Brain microvascular endothelial cell (primary cell): ENCODE data around the gene GTF2IRD1.

ENCODE experiments used
- DNase-seq: peaks from one replicate; pipeline ENCODE4 v3.0.0-alpha.2; 2020
- H3K27ac ChIP-seq: fragments of 250-450 bp; sonication (Bioruptor Pico); 2 replicates; pipeline ENCODE4 v1.5.1; 2020; ENCODE audit warnings: mild to moderate bottlenecking, moderate library complexity
- H3K27me3 ChIP-seq: fragments of 250-450 bp; sonication (Bioruptor Pico); replicated peaks from 2 replicates; pipeline ENCODE4 v1.5.1; 2020; ENCODE audit warnings: mild to moderate bottlenecking
- H3K36me3 ChIP-seq: fragments of 250-450 bp; sonication (Bioruptor Pico); replicated peaks from 2 replicates; pipeline ENCODE4 v1.5.1; 2020; ENCODE audit warnings: mild to moderate bottlenecking
- H3K4me3 ChIP-seq: 2 replicates; pipeline ENCODE4 v1.5.1; 2011; ENCODE audit warnings: low read depth, mild to moderate bottlenecking, control low read depth, low read length, moderate library complexity
- in situ Hi-C: cut with HindIII; loops from 2 replicates; pipeline ENCODE4 v1.10.0; 2017; ENCODE audit warnings: low sequenced_read_pairs, low pct_ligation_motif_present
- TF ChIP-seq, protein P1 (sequence below): IDR thresholded peaks from 2 replicates; pipeline ENCODE4 v1.5.1; 2011; ENCODE audit warnings: low read depth, mild to moderate bottlenecking, moderate library complexity, low read length, control low read depth, inconsistent platforms; ENCODE audit errors: missing control alignments

GTF2IRD1 gene

GRCh38 chr7:74453322-74454011, at the start of gene GTF2IRD1:
Gene GTF2IRD1 (plus strand): TSS chr7:74453906. CDS start chr7:74508081, 54,175 bp downstream.
- H3K36me3 ChIP-seq, result no peaks in the 10 kb centered on the region
- peak; percentile 67 for DNase-seq
- H3K4me3 ChIP-seq, result peak within 1 kb of the TSS; percentile 64
- H3K27me3 ChIP-seq, result no peaks in the 10 kb centered on the region
- TF ChIP-seq, protein P1, sequence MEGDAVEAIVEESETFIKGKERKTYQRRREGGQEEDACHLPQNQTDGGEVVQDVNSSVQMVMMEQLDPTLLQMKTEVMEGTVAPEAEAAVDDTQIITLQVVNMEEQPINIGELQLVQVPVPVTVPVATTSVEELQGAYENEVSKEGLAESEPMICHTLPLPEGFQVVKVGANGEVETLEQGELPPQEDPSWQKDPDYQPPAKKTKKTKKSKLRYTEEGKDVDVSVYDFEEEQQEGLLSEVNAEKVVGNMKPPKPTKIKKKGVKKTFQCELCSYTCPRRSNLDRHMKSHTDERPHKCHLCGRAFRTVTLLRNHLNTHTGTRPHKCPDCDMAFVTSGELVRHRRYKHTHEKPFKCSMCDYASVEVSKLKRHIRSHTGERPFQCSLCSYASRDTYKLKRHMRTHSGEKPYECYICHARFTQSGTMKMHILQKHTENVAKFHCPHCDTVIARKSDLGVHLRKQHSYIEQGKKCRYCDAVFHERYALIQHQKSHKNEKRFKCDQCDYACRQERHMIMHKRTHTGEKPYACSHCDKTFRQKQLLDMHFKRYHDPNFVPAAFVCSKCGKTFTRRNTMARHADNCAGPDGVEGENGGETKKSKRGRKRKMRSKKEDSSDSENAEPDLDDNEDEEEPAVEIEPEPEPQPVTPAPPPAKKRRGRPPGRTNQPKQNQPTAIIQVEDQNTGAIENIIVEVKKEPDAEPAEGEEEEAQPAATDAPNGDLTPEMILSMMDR, result no peak
- H3K27ac ChIP-seq, result peak within 1 kb of the TSS; percentile 48
- in situ Hi-C loops, result no loop called here

DNA sequence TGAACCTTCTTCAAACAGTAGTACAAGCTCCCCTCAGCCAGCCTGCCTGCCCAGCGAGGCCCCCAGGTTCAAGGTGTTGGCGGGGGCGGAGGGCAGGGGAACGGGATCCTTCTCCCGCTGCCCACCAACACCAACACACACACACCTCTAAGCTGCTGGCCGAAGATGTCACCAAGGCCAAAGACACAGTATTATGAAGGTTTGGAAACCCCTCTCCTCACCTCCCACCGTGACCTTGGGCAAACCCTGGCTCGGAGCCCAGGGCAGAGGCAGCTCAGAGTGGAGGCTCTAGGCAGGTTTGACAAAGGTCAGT, 49.4 kb upstream of the GTF2IRD1 start:
- DNase-seq, result no peak
- in situ Hi-C loops, result loop anchor here (25.0 kb wide), 2 partner anchors 158 to 342 kb away; no protein-coding TSS in a partner anchor
- TF ChIP-seq, protein P1, result no peak
- Histone ChIP-seq H3K27me3 (no peaks in the 10 kb centered on the region), H3K4me3 (no peak overlapping the region), H3K27ac (no peak overlapping the region), H3K36me3 (peaks cover 33% of the 10 kb centered on the region)

- TF ChIP-seq, protein P1, result no peak
- no peak for DNase-seq
- H3K27ac ChIP-seq, result no peak overlapping the region
- H3K27me3 ChIP-seq, result no peaks in the 10 kb centered on the region
- H3K4me3 ChIP-seq, result no peak overlapping the region
- in situ Hi-C loops, result loop anchor here (25.0 kb wide), 2 partner anchors 158 to 342 kb away; no protein-coding TSS in a partner anchor
- H3K36me3 ChIP-seq, result peaks cover 33% of the 10 kb centered on the region
Observed at GRCh38 chr7:74404741-74405140, 49.0 kb upstream of the GTF2IRD1 start.

GRCh38 chr7:74405191-74405898, 48.4 kb upstream of the GTF2IRD1 start:
- TF ChIP-seq, protein P1, result peak; percentile 63
- Histone ChIP-seq H3K4me3 (no peak overlapping the region), H3K27ac (no peak overlapping the region), H3K36me3 (peaks cover 31% of the 10 kb centered on the region), H3K27me3 (no peaks in the 10 kb centered on the region)
- DNase-seq, result peak; percentile 12
- in situ Hi-C loops, result loop anchor here (25.0 kb wide), 2 partner anchors 157 to 343 kb away; no protein-coding TSS in a partner anchor

DNA sequence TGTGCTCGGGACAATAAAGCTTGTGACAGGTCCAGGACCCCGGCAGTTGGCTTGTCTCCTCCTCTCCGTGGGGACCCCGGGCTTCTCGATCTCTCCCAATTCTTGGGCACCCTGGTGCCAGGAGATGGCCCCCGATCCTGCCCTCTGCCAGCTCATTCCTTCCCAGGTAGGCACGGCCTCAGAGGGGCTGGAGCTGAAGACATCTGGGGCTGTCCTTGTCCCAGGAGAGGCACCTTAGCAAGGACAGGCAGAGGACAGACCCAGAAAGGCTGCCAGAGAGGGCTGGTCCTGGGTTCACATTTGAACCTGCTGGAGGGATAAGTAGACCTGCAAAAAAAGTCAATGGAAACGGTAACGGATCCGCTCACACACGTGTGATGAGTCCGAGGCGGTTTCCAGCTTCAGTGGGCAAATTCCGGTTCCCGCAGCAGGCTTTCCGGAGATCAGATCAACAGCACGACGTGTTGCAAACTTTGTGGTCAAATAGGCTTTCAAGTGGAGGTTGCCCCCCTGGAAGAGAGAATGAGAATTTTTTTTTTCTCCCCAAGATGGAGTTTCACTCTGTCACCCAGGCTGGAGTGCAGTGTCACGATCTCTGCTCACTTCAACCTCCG, 47.7 kb upstream of the GTF2IRD1 start:
- DNase-seq, result no peak
- Histone ChIP-seq H3K27me3 (no peaks in the 10 kb centered on the region), H3K36me3 (peaks cover 27% of the 10 kb centered on the region), H3K27ac (no peak overlapping the region), H3K4me3 (no peak overlapping the region)
- TF ChIP-seq, protein P1, result no peak
- in situ Hi-C loops, result loop anchor here (25.0 kb wide), 2 partner anchors 156 to 344 kb away; no protein-coding TSS in a partner anchor
